ENCODE measurements around the gene RAB6C.
"Not testable (repeated sequence)": the region's sequence is repeated elsewhere in the genome, so short reads cannot be mapped to it uniquely, and the experiment has no call there.

RAB6C gene

DNA sequence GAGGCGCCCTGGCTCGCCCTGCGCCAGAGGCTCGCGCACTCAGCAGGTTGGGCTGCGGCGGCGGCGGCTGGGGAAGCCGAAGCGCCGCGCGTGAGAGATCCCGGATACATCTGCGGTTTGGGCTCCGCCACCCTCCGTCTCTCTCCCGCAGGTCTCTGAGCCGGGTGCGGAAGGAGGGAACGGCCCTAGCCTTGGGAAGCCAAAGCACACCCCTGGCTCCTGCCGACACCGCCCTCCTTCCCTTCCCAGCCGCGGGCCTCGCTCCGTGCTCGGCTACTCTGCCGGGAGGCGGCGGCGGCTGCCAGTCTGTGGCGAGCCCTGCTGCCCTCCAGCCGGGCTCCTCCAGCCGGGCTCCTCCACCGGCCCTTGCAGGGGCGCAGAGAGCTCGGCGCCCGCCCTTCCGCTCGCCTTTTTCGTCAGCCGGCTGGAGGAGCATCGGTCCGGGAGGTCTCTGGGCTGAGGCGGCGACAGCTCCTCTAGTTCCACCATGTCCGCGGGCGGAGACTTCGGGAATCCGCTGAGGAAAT lies at the start of gene RAB6C:
Gene RAB6C (plus strand): TSS at position 38 of the 527 bp plus-strand sequence. CDS start 450 bp downstream, at position 488.
- DNase-seq: not testable (repeated sequence)

- no peak for TF ChIP-seq GATA1 (IDR thresholded peaks at IDR 0.05; ENCODE audit: low read depth, low read length)
- no peak for TF ChIP-seq POLR2A (IDR thresholded peaks at IDR 0.05; ENCODE audit: low read length)
These were observed 49.0 kb upstream of the RAB6C start for GRCh38 chr2:129930451-129930850.

DNA sequence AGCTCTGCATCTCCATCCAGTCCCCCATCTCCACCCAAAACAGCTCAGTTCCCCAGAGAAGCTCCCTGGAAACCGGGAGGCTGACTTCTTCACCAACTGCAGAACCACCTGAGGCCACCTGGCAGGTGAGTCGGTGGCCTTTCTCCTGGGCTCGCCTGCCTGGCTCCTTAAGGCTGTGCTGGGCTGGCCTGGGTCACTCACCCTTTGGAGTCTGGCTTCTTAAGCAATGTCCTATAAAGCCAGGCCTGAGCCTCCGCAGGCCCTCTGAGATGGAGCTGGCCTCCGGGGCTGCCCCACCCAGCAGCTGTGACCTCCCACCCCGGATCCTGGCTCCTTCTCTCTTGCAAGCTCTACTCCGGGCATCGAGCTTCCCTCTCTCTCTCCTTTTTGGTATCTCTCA lies 46.1 kb upstream of the RAB6C start:
- not testable (repeated sequence) for DNase-seq

More at GRCh38 chr2:129930451-129930850, 49.0 kb upstream of the RAB6C start:
- DNase-seq: no peak

GRCh38 chr2:129934044-129934822 lies 45.2 kb upstream of the RAB6C start:
- DNase-seq: no peak
- no peak for TF ChIP-seq POLR2A (IDR thresholded peaks at IDR 0.05; ENCODE audit: low read length)

DNA sequence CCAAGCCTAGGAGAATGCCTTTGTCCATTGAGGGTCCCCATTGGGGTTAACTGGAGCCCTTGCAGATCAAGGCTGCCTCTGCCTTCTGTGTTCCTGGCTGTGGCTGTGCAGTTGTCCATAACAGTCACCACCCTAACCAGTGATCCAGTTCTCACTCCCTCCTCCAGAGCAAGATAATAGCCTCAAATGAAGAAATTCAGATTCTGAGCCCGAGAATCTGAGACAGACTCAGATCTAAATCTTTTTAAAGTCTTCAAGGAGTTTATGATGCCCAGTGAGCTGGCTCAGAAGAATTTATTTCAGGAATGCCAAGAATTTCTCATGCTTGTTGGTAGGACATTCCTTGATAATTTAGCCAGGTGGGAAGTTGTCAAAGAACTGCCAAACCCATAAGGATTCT lies 44.3 kb upstream of the RAB6C start:
- no peak for DNase-seq

DNA sequence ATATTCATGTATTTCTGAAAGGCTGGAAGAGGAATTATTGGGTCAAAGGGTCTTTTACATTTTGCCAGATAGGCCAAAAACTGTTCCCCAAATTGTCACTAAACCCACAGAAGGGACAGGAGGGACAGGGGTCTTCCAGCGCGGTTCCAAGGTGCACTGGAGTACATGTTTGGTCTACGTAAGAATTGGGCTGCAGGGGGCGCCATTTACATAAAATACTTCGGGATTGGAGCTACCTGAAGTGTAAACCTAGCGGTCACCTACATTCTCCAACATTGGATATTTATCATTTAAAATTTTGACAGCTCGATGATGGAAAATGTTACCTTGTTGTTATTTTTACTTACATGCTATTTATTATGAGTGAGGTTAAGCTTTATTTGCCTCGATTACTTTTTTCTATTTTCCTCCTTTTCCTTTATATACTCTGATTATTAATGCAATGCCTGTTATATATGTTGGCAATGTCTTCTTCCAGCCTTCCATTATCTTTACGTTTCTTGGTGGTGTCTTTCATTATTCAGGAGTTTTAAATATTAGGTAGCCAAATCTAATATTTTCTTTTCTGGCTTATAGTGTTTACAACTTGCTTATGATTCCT lies 43.0 kb upstream of the RAB6C start:
- TF ChIP-seq POLR2A (IDR thresholded peaks at IDR 0.05; ENCODE audit: low read length) (no peak), GATA1 (IDR thresholded peaks at IDR 0.05; ENCODE audit: low read depth, low read length) (no peak)
- no peak for DNase-seq

More for the DNA sequence above, 44.3 kb upstream of the RAB6C start:
- TF ChIP-seq POLR2A (IDR thresholded peaks at IDR 0.05; ENCODE audit: low read length): no peak
- no peak for TF ChIP-seq GATA1 (IDR thresholded peaks at IDR 0.05; ENCODE audit: low read depth, low read length)

DNA sequence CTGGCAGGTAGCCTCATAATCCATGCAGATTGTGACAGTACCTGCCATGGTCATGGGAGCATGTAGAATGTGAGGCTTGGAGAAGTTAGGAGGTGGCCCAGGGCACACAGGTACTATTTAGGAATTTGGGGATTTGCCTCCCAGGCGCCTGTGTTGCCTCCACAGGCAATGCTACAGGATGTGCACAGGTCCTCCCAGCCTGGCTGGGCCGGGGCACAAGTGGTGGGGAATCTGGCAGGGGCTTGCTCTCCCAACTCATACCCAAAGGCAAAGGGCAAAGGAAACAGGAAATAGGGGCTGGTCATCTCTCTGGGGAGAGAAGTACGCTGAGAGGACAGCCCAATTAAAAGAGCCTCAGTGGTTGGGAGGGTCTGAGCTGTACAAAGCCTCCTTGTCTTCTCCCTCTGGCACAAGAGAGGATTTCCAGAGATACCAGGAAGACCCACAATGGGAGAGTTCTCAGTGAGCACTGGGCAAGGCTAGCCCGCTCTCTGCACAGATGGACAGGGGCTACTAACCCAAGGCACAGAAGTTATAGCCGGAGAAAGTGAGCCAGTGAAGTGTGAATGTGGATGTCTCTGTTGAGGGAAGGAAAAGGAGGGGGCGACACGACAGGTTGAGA lies 40.5 kb upstream of the RAB6C start:
- not testable (repeated sequence) for DNase-seq

GRCh38 chr2:129943456-129943855 lies 36.0 kb upstream of the RAB6C start:
- not testable (repeated sequence) for DNase-seq

DNA sequence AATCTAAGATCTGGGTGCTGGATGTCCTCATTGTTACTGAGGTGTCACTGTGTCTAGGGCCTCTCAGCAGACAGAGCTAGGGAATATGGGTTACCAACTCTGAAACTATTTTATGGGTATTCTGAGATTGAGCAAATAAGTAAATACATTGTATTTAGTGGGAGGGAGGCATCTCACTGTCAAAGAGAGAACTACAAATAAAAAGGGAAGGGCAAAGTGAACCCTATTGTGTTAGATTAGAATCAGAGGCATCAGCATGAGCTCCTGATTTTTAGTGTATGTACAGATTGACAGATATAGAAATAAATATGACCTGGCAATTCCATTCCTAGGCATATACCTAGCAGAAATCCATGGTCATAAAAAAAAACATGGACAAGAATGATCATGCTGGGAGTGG lies 33.9 kb upstream of the RAB6C start:
- DNase-seq: no peak
- no peak for TF ChIP-seq GATA1 (IDR thresholded peaks at IDR 0.05; ENCODE audit: low read depth, low read length)
- TF ChIP-seq POLR2A (IDR thresholded peaks at IDR 0.05; ENCODE audit: low read length): no peak

GRCh38 chr2:129947712-129948111 lies 31.8 kb upstream of the RAB6C start:
- not testable (repeated sequence) for DNase-seq

DNA sequence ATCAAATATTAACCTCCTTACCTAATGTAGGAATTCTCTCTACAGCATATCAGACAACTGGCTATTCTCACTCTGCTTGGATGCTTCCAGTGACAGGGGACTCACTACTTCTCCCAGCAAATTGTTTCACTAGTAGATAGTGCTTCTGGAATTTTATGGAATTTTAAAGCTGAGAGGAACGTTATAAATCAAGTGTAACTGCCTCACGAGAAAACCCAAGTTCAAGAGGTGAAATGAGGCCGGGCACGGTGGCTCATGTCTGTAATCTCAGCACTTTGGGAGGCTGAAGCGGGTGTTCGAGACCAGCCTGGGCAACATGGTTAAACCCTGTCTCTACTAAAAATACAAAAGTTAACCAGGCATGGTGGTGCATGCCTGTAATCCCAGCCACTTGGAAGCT lies 23.3 kb upstream of the RAB6C start:
- not testable (repeated sequence) for DNase-seq

DNA sequence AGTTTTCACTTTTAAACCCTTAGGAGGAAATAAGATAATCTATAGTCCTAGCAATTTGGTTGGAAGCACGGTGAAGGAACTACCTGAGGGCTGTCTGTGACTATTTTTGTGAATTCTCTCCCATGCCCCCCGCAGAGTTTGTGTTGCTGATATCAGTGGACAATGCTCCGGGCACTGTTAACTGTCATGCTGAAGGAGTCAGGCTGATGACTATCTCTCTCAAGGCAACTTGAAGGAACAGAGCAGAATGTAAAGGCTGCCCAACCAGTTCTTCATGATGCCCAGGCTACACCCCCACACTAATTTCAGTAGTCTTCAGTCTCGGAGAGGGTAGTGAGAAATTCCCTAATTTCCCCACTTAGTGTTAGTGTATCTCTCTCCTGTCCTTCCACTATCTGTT lies 21.6 kb upstream of the RAB6C start:
- no peak for DNase-seq
- TF ChIP-seq GATA1 (IDR thresholded peaks at IDR 0.05; ENCODE audit: low read depth, low read length): no peak
- no peak for TF ChIP-seq POLR2A (IDR thresholded peaks at IDR 0.05; ENCODE audit: low read length)

DNA sequence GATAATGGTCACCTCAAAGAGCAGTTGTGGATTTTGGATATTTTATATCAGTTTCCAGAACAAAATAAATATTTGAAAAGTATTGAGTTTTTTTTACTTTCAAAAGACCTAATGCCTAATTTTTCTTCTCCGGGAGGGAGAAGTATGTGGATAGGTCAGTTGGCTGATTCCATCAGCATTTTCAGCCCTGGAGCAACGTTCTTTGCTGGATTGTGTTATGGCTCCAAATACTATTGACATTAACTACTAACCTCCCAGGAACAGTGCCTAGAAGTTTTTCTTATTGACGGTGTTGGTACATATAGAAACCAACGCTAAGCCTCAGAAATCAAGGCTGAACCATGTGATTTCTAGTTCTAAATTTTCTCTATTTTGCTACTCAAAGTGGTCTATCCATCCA lies 20.7 kb upstream of the RAB6C start:
- not testable (repeated sequence) for DNase-seq

DNA sequence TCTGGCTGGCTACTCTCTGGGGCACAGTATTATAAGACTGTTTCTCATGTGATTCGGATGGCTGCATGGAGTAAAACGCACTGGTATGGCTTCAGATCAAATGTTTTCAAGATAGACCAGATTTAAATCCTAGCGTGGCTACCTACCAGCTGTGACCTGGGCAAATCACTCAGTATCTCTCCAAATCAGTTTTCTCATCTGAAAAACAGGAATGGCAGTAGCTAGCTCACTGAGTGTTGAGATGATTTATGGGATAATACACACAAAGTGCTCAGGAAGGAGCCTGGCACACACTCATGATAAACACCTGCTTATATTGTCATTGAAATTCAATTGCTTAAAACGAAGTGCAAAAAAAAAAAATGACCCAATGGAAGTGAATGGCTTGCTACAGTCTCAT lies 10.9 kb upstream of the RAB6C start:
- DNase-seq: not testable (repeated sequence)

DNA sequence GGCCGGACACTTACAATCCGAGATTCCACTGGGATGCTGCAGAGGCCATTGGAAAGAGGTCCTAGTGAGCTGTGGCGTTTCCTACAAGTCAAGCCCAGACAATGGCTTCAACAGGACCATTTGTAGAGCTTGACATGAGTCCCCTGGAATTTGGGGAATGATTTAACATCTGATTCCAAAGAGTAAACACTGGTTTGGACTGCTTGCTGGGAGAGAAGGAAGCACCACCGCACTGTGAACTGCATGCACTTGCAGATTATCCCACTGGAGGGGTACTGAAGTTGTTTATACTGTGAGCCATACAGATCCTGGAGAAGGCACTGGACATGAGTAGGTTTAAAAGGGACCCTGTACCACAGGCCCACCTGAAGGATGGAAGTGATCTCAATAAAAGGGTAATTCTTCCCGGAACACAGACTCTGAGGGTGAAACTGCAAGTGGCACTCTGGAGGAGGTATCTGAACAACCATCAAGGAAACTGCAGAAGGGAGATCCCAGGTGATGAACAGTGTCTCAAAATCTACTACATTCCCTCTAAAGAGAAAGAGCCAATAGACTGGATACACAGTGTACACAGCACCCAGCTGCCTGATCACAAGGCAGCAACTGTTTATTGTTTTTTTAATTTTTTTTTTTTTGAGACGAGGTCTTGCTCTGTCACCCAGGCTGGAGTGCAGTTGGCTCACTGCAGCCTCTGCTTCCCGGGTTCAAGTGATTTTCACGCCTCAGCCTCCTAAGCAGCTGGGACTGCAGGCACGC lies 4.3 kb upstream of the RAB6C start:
- TF ChIP-seq GATA1 (IDR thresholded peaks at IDR 0.05; ENCODE audit: low read depth, low read length) (no peak), POLR2A (IDR thresholded peaks at IDR 0.05; ENCODE audit: low read length) (no peak)
- DNase-seq: no peak

DNA sequence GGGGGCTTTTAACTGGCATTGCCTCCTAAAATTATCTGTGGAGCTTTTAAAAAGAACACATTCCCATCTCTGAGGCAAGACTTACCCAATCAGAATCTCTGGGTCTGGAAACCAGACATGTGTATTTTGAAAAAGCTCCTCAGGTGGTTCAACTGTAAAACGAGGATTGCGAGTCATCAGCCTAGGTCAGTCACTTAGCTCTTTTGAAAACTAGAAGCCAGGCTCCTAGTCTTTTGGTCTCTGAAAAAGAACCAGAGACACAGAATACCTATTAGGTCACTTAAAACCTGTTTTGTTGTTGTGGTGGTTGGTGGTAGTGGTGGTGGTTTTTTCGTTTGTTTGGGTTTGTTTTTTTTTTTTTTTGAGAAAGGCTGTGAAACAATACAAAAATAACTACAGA lies 2.5 kb upstream of the RAB6C start:
- not testable (repeated sequence) for DNase-seq
